Stimulated activated CD4-positive, alpha-beta T cell treated with anti-CD3 and anti-CD28 coated beads, Interleukin-4, amount 100 ng/mL, for 4 hours (primary cell): ENCODE measurements around the gene EIF3CL.
"Not testable (repeated sequence)": the region's sequence is repeated elsewhere in the genome, so short reads cannot be mapped to it uniquely, and the experiment has no call there.

ENCODE experiments used
- DNase-seq, 2 experiments: peaks; one replicate each; pipeline ENCODE4 v3.0.0-alpha.2; 2020

Gene EIF3CL

GRCh38 chr16:28338230-28338629 lies 65.4 kb downstream of the EIF3CL start:
- DNase-seq: not testable (repeated sequence)

GRCh38 chr16:28336940-28337710 lies 66.5 kb downstream of the EIF3CL start:
- DNase-seq: not testable (repeated sequence)

GRCh38 chr16:28335678-28336077 lies 68.0 kb downstream of the EIF3CL start:
- not testable (repeated sequence) for DNase-seq

GRCh38 chr16:28332632-28333031 lies 71.0 kb downstream of the EIF3CL start:
- DNase-seq: not testable (repeated sequence)

- not testable (repeated sequence) for DNase-seq
These were observed 72.7 kb downstream of the EIF3CL start for GRCh38 chr16:28330981-28331380.

- DNase-seq: not testable (repeated sequence)
These were observed 73.4 kb downstream of the EIF3CL start for GRCh38 chr16:28330232-28330631.
